SU-DHL-6 (cell line): ENCODE data around the gene PRKCE.

Experiments
- H2AFZ ChIP-seq: fragments of 200-600 bp; sonication (generic); 2 replicates; pipeline ENCODE4 v1.6.1; 2014; ENCODE audit warnings: low read depth, mild to moderate bottlenecking, moderate library complexity, mixed read lengths, antibody characterized with exemption, low read length; ENCODE audit not compliant: severe bottlenecking
- H3F3A ChIP-seq: fragments of 200-600 bp; shearing (Covaris generic); 2 replicates; pipeline ENCODE4 v1.6.0; 2016; ENCODE audit warnings: antibody characterized with exemption, mild to moderate bottlenecking; ENCODE audit not compliant: insufficient read depth
- H3K27ac ChIP-seq: fragments of 200-600 bp; sonication (generic); 2 replicates; pipeline ENCODE4 v1.5.1; 2016; ENCODE audit warnings: low read depth, mild to moderate bottlenecking, low read length, moderate library complexity, mixed read lengths
- H3K27me3 ChIP-seq: fragments of 200-600 bp; sonication (generic), shearing (Covaris generic); 2 replicates; pipeline ENCODE4 v1.6.0; 2014; ENCODE audit warnings: mild to moderate bottlenecking, low read length
- H3K36me3 ChIP-seq: fragments of 200-600 bp; sonication (generic); 2 replicates; pipeline ENCODE4 v1.6.1; 2014; ENCODE audit warnings: mild to moderate bottlenecking, low read length, mixed read lengths
- H3K4me2 ChIP-seq: fragments of 300-600, 200-600 bp; shearing (Covaris generic), sonication (generic); 2 replicates; pipeline ENCODE4 v1.6.0; 2014; ENCODE audit warnings: low read length, low read depth, mild to moderate bottlenecking; ENCODE audit not compliant: poor library complexity, severe bottlenecking
- H3K4me3 ChIP-seq: fragments of 200-600 bp; sonication (generic); 2 replicates; pipeline ENCODE4 v1.5.1; 2014; ENCODE audit warnings: antibody characterized with exemption, low read length, mild to moderate bottlenecking, mixed read lengths; ENCODE audit not compliant: insufficient read depth, poor library complexity, severe bottlenecking
- H3K79me2 ChIP-seq: fragments of 200-600 bp; sonication (generic); 2 replicates; pipeline ENCODE4 v1.6.1; 2014; ENCODE audit warnings: mild to moderate bottlenecking, low read length, moderate library complexity; ENCODE audit not compliant: insufficient read depth
- H3K9ac ChIP-seq: fragments of 200-600 bp; sonication (generic); 2 replicates; pipeline ENCODE4 v1.7.0; 2014; ENCODE audit warnings: mild to moderate bottlenecking, low read length
- H3K9me2 ChIP-seq: fragments of 200-600 bp; sonication (generic); replicated peaks from 2 replicates; pipeline ENCODE4 v1.6.1; 2014; ENCODE audit warnings: low read length; ENCODE audit not compliant: insufficient read depth
- H3K9me3 ChIP-seq: fragments of 200-600 bp; sonication (generic); 2 replicates; pipeline ENCODE4 v1.6.1; 2014; ENCODE audit warnings: low read length, mixed read lengths; ENCODE audit not compliant: insufficient read depth
- H4K20me1 ChIP-seq: fragments of 200-600 bp; sonication (generic); 2 replicates; pipeline ENCODE4 v1.6.1; 2014; ENCODE audit warnings: low read depth, mild to moderate bottlenecking, antibody characterized with exemption, low read length, moderate library complexity, mixed read lengths
- EZH2phosphoT487 ChIP-seq: fragments of 200-600 bp; sonication (generic), shearing (Covaris generic); conservative IDR thresholded peaks from 2 replicates; pipeline ENCODE4 v1.6.1; 2018; ENCODE audit warnings: mild to moderate bottlenecking, antibody characterized with exemption, low read length, moderate library complexity, mixed read lengths
- TF ChIP-seq, protein P1 (sequence below): fragments of 200-600 bp; sonication (generic); IDR thresholded peaks from one replicate; pipeline ENCODE4 v1.5.1; 2017; ENCODE audit warnings: antibody characterized with exemption, mild to moderate bottlenecking, low read length, moderate library complexity; ENCODE audit not compliant: insufficient read depth, poor library complexity, severe bottlenecking

PRKCE gene

DNA sequence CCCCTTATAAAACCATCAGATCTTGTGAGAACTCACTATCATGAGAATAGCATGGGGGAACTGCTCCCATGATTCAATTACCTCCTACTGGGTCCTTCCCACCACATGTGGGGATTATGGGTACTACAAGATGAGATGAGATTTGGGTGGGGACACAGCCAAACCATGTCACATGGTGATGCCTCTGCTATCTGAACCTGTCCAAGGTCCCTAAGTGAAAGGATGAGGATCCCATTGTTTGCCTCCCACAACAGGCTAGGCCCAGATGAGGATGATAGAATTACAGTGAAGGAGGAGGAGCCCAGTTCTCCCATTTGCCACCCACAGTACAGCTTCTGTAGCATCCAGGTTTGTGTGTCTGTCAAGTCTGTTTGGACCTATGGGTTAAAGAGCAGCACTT, 65.4 kb downstream of the PRKCE start:
- no peaks in the 10 kb centered on the region for H3K9me2 ChIP-seq
- TF ChIP-seq EZH2phosphoT487 = no peak
- TF ChIP-seq, protein P1, sequence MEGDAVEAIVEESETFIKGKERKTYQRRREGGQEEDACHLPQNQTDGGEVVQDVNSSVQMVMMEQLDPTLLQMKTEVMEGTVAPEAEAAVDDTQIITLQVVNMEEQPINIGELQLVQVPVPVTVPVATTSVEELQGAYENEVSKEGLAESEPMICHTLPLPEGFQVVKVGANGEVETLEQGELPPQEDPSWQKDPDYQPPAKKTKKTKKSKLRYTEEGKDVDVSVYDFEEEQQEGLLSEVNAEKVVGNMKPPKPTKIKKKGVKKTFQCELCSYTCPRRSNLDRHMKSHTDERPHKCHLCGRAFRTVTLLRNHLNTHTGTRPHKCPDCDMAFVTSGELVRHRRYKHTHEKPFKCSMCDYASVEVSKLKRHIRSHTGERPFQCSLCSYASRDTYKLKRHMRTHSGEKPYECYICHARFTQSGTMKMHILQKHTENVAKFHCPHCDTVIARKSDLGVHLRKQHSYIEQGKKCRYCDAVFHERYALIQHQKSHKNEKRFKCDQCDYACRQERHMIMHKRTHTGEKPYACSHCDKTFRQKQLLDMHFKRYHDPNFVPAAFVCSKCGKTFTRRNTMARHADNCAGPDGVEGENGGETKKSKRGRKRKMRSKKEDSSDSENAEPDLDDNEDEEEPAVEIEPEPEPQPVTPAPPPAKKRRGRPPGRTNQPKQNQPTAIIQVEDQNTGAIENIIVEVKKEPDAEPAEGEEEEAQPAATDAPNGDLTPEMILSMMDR = no peak
- no peak overlapping the region for H2AFZ ChIP-seq
- H4K20me1 ChIP-seq = no peaks in the 10 kb centered on the region
- H3K9ac ChIP-seq = no peak overlapping the region
- H3K27me3 ChIP-seq = no peaks in the 10 kb centered on the region
- no peak overlapping the region for H3K4me2 ChIP-seq
- H3K27ac ChIP-seq = no peak overlapping the region
- no peaks in the 10 kb centered on the region for H3K9me3 ChIP-seq
- H3K36me3 ChIP-seq = no peaks in the 10 kb centered on the region
- no peaks in the 10 kb centered on the region for H3K79me2 ChIP-seq
- no peaks in the 10 kb centered on the region for H3F3A ChIP-seq
- no peak overlapping the region for H3K4me3 ChIP-seq

DNA sequence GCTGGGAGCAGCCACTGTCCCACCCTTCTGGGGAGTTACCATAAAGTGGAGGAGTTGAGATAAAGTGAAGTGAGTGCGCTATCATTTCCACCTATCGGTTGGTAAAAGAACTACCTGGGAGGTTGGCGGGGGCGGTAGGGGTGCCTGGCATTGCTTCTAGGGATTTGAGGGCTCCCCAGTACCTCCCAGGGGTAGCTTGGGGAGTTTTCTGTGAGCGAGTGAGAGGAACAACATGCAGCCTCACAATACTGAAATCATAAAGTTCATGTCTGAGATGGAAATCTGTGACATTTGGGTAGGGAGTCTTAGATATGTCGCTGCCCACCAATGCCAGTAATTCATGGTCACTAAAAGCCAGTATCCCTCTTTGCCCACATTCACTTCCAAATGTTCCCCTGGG, 68.7 kb downstream of the PRKCE start:
- Histone ChIP-seq H3K4me3 (no peak overlapping the region), H3K36me3 (no peaks in the 10 kb centered on the region), H3K27ac (no peak overlapping the region), H3K4me2 (no peak overlapping the region), H3K9ac (no peak overlapping the region), H3K9me2 (no peaks in the 10 kb centered on the region), H3K27me3 (no peaks in the 10 kb centered on the region), H3K9me3 (no peaks in the 10 kb centered on the region), H3K79me2 (no peaks in the 10 kb centered on the region), H4K20me1 (no peaks in the 10 kb centered on the region), H3F3A (no peaks in the 10 kb centered on the region), H2AFZ (no peak overlapping the region)
- TF ChIP-seq EZH2phosphoT487 = no peak
- TF ChIP-seq, protein P1 = no peak

DNA sequence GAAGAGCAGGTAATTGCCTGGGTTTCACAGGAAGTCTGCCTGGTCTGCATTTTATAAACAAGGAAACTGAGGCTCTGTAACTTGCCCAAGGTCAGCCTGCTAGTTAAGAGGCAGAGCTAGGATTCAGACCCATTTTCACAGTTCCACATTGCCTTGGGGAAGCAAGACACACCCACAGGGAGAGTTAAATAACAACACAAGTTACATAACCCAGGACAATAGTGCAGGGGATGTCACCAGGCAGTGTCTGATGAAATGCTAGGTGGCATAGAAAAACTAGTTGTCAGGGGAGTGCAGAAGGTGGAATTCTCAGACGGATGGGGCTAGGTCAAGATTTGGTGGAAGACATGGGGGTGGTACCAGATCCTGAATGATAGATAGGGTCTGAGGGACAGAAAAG, 69.7 kb downstream of the PRKCE start:
- H3K9me3 ChIP-seq = no peaks in the 10 kb centered on the region
- H3K79me2 ChIP-seq = no peaks in the 10 kb centered on the region
- no peak overlapping the region for H3K27ac ChIP-seq
- no peak for TF ChIP-seq EZH2phosphoT487
- TF ChIP-seq, protein P1 = no peak
- no peak overlapping the region for H3K4me2 ChIP-seq
- H3K36me3 ChIP-seq = no peaks in the 10 kb centered on the region
- no peak overlapping the region for H3K4me3 ChIP-seq
- H3K9me2 ChIP-seq = no peaks in the 10 kb centered on the region
- no peaks in the 10 kb centered on the region for H3K27me3 ChIP-seq
- H3F3A ChIP-seq = no peaks in the 10 kb centered on the region
- no peak overlapping the region for H3K9ac ChIP-seq
- no peaks in the 10 kb centered on the region for H4K20me1 ChIP-seq
- H2AFZ ChIP-seq = no peak overlapping the region
